H9 (cell line): ENCODE data around the gene SLC25A46. TPM values are rescaled to one million over a fixed set of nuclear protein-coding genes. Genes with fewer than 3 reads are reported as not detected.

Experiments
- DNase-seq: peaks from one replicate; pipeline ENCODE4 v3.0.0-alpha.2; 2017
- H2AFZ ChIP-seq: one replicate; pipeline ENCODE4 v1.6.1; 2013; ENCODE audit warnings: mild to moderate bottlenecking, low read length, control low read depth, moderate library complexity
- H2AK5ac ChIP-seq: 2 replicates; pipeline ENCODE4 v1.6.1; 2013; ENCODE audit warnings: low read length, control low read depth, mixed read lengths; ENCODE audit not compliant: insufficient read length
- H2BK120ac ChIP-seq: one replicate; pipeline ENCODE4 v1.6.1; 2013; ENCODE audit warnings: low read depth, mild to moderate bottlenecking, low read length, control low read depth, inconsistent platforms; ENCODE audit not compliant: poor library complexity, severe bottlenecking
- H2BK12ac ChIP-seq: 2 replicates; pipeline ENCODE4 v1.6.1; 2013; ENCODE audit warnings: low read length, control low read depth, mixed read lengths, low read depth; ENCODE audit not compliant: insufficient read length
- H2BK15ac ChIP-seq: 2 replicates; pipeline ENCODE4 v1.6.1; 2013; ENCODE audit warnings: low read depth, low read length, control low read depth
- H2BK20ac ChIP-seq: one replicate; pipeline ENCODE4 v1.6.1; 2013; ENCODE audit warnings: low read depth, mild to moderate bottlenecking, low read length, control low read depth, inconsistent platforms; ENCODE audit not compliant: poor library complexity, severe bottlenecking
- H2BK5ac ChIP-seq: 2 replicates; pipeline ENCODE4 v1.6.1; 2013; ENCODE audit warnings: low read length, control low read depth, mixed read lengths; ENCODE audit not compliant: insufficient read length
- H3K14ac ChIP-seq: 2 replicates; pipeline ENCODE4 v1.6.1; 2013; ENCODE audit warnings: low read length, control low read depth; ENCODE audit not compliant: insufficient read depth
- H3K18ac ChIP-seq: 2 replicates; pipeline ENCODE4 v1.6.1; 2013; ENCODE audit warnings: low read depth, mild to moderate bottlenecking, mixed read lengths, low read length, control low read depth; ENCODE audit not compliant: insufficient read length
- H3K23ac ChIP-seq: 2 replicates; pipeline ENCODE4 v1.6.1; 2013; ENCODE audit warnings: low read length, control low read depth, mixed read lengths, low read depth; ENCODE audit not compliant: insufficient read length
- H3K23me2 ChIP-seq: 2 replicates; pipeline ENCODE4 v1.6.1; 2013; ENCODE audit warnings: low read depth, mild to moderate bottlenecking, mixed read lengths, low read length, control low read depth; ENCODE audit not compliant: insufficient read length, poor library complexity, severe bottlenecking
- H3K27ac ChIP-seq: 2 replicates; pipeline ENCODE4 v1.5.1; 2013; ENCODE audit warnings: low read length, control low read depth, mixed read lengths, low read depth; ENCODE audit not compliant: insufficient read length
- H3K27me3 ChIP-seq: 2 replicates; pipeline ENCODE4 v1.6.1; 2013; ENCODE audit warnings: low read length, control low read depth, inconsistent platforms; ENCODE audit not compliant: insufficient read depth
- H3K4ac ChIP-seq: 2 replicates; pipeline ENCODE4 v1.6.1; 2013; ENCODE audit warnings: low read depth, mild to moderate bottlenecking, control low read depth, inconsistent platforms, low read length, moderate library complexity
- H3K4me1 ChIP-seq: 2 replicates; pipeline ENCODE4 v1.6.1; 2013; ENCODE audit warnings: low read length, control low read depth, inconsistent platforms; ENCODE audit not compliant: insufficient read depth
- H3K4me2 ChIP-seq: 2 replicates; pipeline ENCODE4 v1.6.1; 2013; ENCODE audit warnings: low read length, control low read depth, mixed read lengths; ENCODE audit not compliant: insufficient read length, insufficient read depth
- H3K56ac ChIP-seq: 2 replicates; pipeline ENCODE4 v1.6.1; 2013; ENCODE audit warnings: low read depth, mild to moderate bottlenecking, mixed read lengths, low read length, control low read depth; ENCODE audit not compliant: insufficient read length
- H3K79me1 ChIP-seq: 2 replicates; pipeline ENCODE4 v1.6.1; 2013; ENCODE audit warnings: low read depth, mild to moderate bottlenecking, moderate library complexity, low read length, control low read depth, inconsistent platforms; ENCODE audit not compliant: insufficient read depth, poor library complexity, severe bottlenecking
- H3K79me2 ChIP-seq: 2 replicates; pipeline ENCODE4 v1.6.1; 2013; ENCODE audit warnings: low read length, control low read depth, inconsistent platforms; ENCODE audit not compliant: insufficient read depth
- H3K9ac ChIP-seq: 2 replicates; pipeline ENCODE4 v1.6.1; 2013; ENCODE audit warnings: low read length, control low read depth, mixed read lengths; ENCODE audit not compliant: insufficient read length; ENCODE audit errors: extremely low read depth
- H3K9me3 ChIP-seq: one replicate; pipeline ENCODE4 v1.6.1; 2013; ENCODE audit warnings: low read depth, low read length, inconsistent platforms; ENCODE audit not compliant: control insufficient read depth
- H3T11ph ChIP-seq: one replicate; pipeline ENCODE4 v1.6.1; 2013; ENCODE audit warnings: mild to moderate bottlenecking, low read length, control low read depth, inconsistent platforms
- H4K20me1 ChIP-seq: one replicate; pipeline ENCODE4 v1.6.1; 2013; ENCODE audit not compliant: control insufficient read depth, insufficient read length, insufficient read depth
- H4K5ac ChIP-seq: 2 replicates; pipeline ENCODE4 v1.6.1; 2013; ENCODE audit warnings: low read depth, mild to moderate bottlenecking, mixed read lengths, low read length, control low read depth; ENCODE audit not compliant: insufficient read length
- H4K8ac ChIP-seq: replicated peaks from 2 replicates; pipeline ENCODE4 v1.6.1; 2013; ENCODE audit warnings: low read length, control low read depth, mixed read lengths, low read depth; ENCODE audit not compliant: insufficient read length
- H4K91ac ChIP-seq: 2 replicates; pipeline ENCODE4 v1.6.1; 2013; ENCODE audit warnings: low read depth, mild to moderate bottlenecking, moderate library complexity, mixed read lengths, low read length, control low read depth; ENCODE audit not compliant: insufficient read length
- H3K27ac Mint-ChIP-seq, 3 experiments: 2 replicates in 2 of 3; 3 replicates in 1 of 3; pipeline ENCODE4 v1.8.0; 2020 to 2021; ENCODE audit warnings: mixed read lengths in 3 of 3, mild to moderate bottlenecking in 1 of 3, moderate library complexity in 1 of 3
- H3K27me3 Mint-ChIP-seq: 2 replicates; pipeline ENCODE4 v1.8.0; 2021; ENCODE audit warnings: low read depth, mild to moderate bottlenecking, moderate library complexity, mixed read lengths
- H3K36me3 Mint-ChIP-seq, 3 experiments: 2 replicates in 2 of 3; 3 replicates in 1 of 3; pipeline ENCODE4 v1.8.0; 2020 to 2021; ENCODE audit warnings: low read depth in 3 of 3, mixed read lengths in 3 of 3; ENCODE audit not compliant: insufficient read depth in 1 of 3
- H3K4me1 Mint-ChIP-seq, 2 experiments: 2 replicates each; pipeline ENCODE4 v1.8.0; 2020; ENCODE audit warnings: mixed read lengths in 2 of 2
- H3K4me3 Mint-ChIP-seq, 2 experiments: 2 replicates in 1 of 2; 3 replicates in 1 of 2; pipeline ENCODE4 v1.8.0; 2020 to 2021; ENCODE audit warnings: mild to moderate bottlenecking in 2 of 2, mixed read lengths in 2 of 2, moderate library complexity in 1 of 2
- H3K9me3 Mint-ChIP-seq, 2 experiments: 2 replicates in 1 of 2; 3 replicates in 1 of 2; pipeline ENCODE4 v1.8.0; 2020; ENCODE audit warnings: mild to moderate bottlenecking in 2 of 2, mixed read lengths in 2 of 2, moderate library complexity in 1 of 2
- CTCF ChIP-seq: fragments of 200-600 bp; sonication (generic); conservative IDR thresholded peaks from 3 replicates; pipeline ENCODE4 v1.8.0; 2021; ENCODE audit warnings: antibody characterized with exemption, mild to moderate bottlenecking
- WGBS: extraction: QIAGEN DNeasy Blood & Tissue Kit; methylation state at CpG from one replicate; pipeline ENCODE4 v1.1.7; 2013; ENCODE audit warnings: missing lambda C conversion rate, low lambda C conversion rate, mixed read lengths; ENCODE audit not compliant: insufficient read length; ENCODE audit errors: extremely low coverage; 5-methylcytosine and 5-hydroxymethylcytosine counted together
- total RNA-seq: library from RNA; stranded (reverse); gene quantifications from 2 replicates; pipeline ENCODE4 v1.2.1, GENCODE V29; 2021

SLC25A46 gene
- total RNA-seq, 1 experiment from 2014 or later, result 26.0 TPM

GRCh38 chr5:110809006-110809405 is 70.2 kb downstream of the SLC25A46 start:
- no peaks in the 10 kb centered on the region for H3K27me3 ChIP-seq
- no peaks in the 10 kb centered on the region for H3K23me2 ChIP-seq
- no peaks in the 10 kb centered on the region for H3K79me2 ChIP-seq
- no peak overlapping the region for H4K91ac ChIP-seq
- TF ChIP-seq CTCF, result no peak
- H2BK12ac ChIP-seq, result no peak overlapping the region
- H3K4me2 ChIP-seq, result no peak overlapping the region
- no peak overlapping the region for H2BK5ac ChIP-seq
- no peak overlapping the region for H3T11ph ChIP-seq
- H3K4me3 Mint-ChIP-seq, result no peak overlapping the region
- no CpG with 5 or more reads among the region's 1 CpG for WGBS
- no peak overlapping the region for H3K56ac ChIP-seq
- H2BK20ac ChIP-seq, result no peak overlapping the region
- no peaks in the 10 kb centered on the region for H4K20me1 ChIP-seq
- H3K79me1 ChIP-seq, result no peaks in the 10 kb centered on the region
- no peak overlapping the region for H4K5ac ChIP-seq
- H3K27ac ChIP-seq, result no peak overlapping the region
- no peak overlapping the region for H2AFZ ChIP-seq
- H3K9ac ChIP-seq, result no peak overlapping the region
- no peaks in the 10 kb centered on the region for H3K36me3 Mint-ChIP-seq
- H2BK120ac ChIP-seq, result no peak overlapping the region
- no peak overlapping the region for H3K4ac ChIP-seq
- H3K18ac ChIP-seq, result no peak overlapping the region
- no peak overlapping the region for H3K23ac ChIP-seq
- DNase-seq, result no peak
- H3K4me1 Mint-ChIP-seq, result no peaks in the 10 kb centered on the region
- no peak overlapping the region for H4K8ac ChIP-seq
- H3K14ac ChIP-seq, result no peak overlapping the region
- no peak overlapping the region for H3K27ac Mint-ChIP-seq
- H2BK15ac ChIP-seq, result no peak overlapping the region
- H3K27me3 Mint-ChIP-seq, result no peaks in the 10 kb centered on the region
- H3K4me1 ChIP-seq, result no peaks in the 10 kb centered on the region
- H3K9me3 ChIP-seq, result no peaks in the 10 kb centered on the region
- peaks cover 0 to 3% of the 10 kb centered on the region in 2 experiments; a peak in 1 of 5 replicates for H3K9me3 Mint-ChIP-seq
- H2AK5ac ChIP-seq, result no peak overlapping the region

Other genes with a start within 250 kb of the SLC25A46 start
- gene TMEM232, start 12.3 kb upstream of the SLC25A46 start, total RNA-seq, result 1.6 and 1.8 TPM in 2 replicates